GM12892 (cell line): Measurements from ENCODE around the gene COG5.

ENCODE experiments used
- DNase-seq: peaks from one replicate; pipeline ENCODE4 v3.0.0; 2011; ENCODE audit not compliant: insufficient read length
- FAIRE-seq: peaks from 2 replicates; lab custom pipeline; 2011; peaks lifted over from hg19 to GRCh38; lab: Jason Lieb, UNC
- POLR2A ChIP-seq: IDR thresholded peaks from 2 replicates; pipeline ENCODE4 v1.6.1; 2011; ENCODE audit warnings: low read depth, low read length, control low read depth
- POLR2AphosphoS5 ChIP-seq: IDR thresholded peaks from 2 replicates; pipeline ENCODE4 v1.6.1; 2011; ENCODE audit warnings: low read depth, low read length, control low read depth
- TAF1 ChIP-seq: IDR thresholded peaks from 2 replicates; pipeline ENCODE4 v1.6.1; 2011; ENCODE audit warnings: low read depth, mild to moderate bottlenecking, control low read depth, low read length, borderline replicate concordance

COG5 gene

DNA sequence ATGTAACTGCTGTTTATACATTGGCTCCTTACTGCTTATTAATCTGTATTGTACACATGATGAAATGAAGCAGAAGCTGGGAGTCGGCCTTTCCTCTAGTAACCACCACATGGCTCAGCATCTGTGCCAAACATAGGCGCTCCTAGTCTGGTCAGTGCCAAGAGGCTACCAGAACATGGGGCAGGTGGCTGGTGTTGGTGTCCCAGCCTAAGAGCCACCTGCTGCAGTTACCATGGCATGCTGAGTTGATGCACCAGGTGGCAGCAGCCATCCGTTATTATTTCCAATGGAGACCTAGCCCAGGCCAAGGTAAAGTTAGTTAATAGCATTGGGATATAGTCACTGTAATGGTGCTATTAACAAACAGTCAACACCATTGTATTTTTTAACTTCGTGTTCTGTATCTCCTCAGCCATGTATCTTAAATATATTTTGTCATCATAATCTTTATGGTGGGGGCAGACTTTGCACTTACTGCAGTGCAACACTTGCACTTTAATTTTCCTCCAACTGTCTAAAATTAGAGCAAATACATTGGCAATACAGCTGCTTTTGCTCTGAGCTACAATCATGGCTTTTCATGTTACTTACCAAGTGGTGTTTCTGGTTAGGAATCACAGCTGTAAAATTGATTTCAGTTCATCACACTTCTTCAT, 361.8 kb downstream of the COG5 start:
- FAIRE-seq (peak; percentile 21), DNase-seq (peak; percentile 5)
- TF ChIP-seq POLR2A = no peak
- TF ChIP-seq POLR2AphosphoS5 = no peak
- no peak for TF ChIP-seq TAF1

DNA sequence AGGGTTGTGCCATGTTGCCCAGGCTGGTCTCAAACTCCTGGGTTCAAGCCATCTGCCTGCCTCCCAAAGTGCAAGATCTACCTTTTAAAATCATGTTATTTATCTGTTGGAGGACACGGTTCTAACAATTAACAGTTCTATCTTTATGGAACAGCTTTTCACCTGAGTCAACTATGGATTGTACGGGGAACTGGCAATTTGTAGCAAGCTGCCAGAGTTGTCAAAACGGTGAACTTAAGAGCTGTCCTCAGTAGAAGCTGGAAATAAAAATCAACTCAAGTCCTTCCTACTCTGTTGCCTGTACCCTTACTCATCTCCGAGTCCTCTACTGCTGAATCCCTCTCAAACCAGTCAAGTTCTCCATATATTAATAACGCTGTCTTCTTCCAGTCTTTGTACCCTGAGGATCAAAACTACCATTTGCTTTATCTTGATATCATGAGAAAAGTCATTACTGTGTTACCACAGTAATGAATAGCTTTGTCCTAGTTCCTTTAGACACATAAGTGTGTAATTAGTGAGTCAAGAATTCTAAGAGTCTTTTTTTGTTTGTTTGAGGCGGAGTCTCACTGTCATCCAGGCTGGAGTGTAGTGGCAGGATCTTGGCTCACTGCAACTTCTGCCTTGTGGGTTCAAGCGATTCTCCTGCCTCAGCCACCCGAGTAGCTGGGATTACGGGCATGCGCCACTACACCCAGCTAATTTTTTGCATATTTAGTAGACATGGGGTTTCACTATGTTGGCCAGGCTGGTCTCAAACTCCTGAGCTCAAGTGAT, 366.7 kb downstream of the COG5 start:
- no peak for TF ChIP-seq TAF1
- TF ChIP-seq POLR2A = no peak
- TF ChIP-seq POLR2AphosphoS5 = no peak
- DNase-seq (no peak), FAIRE-seq (no peak)

DNA sequence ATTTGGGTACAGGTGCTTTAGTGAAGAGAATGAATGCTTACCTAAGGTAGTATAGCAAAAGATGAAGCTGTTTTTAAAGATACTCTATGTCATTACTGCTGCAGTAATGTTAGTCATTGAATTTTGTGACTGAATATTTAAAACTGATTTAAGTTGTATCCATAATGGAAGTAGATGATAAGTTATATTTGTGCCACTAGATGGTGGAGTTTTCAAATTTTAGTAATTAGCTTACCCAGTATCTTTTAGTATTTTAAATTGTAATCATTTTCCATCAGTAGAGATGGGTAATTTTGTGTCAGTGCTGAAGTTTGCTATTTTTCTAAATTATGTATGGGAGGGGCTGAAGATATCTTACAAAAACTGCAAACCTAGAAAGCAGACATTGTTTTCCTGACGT, 369.7 kb downstream of the COG5 start:
- DNase-seq (no peak), FAIRE-seq (no peak)
- TF ChIP-seq POLR2AphosphoS5 (no peak), TAF1 (no peak), POLR2A (no peak)

DNA sequence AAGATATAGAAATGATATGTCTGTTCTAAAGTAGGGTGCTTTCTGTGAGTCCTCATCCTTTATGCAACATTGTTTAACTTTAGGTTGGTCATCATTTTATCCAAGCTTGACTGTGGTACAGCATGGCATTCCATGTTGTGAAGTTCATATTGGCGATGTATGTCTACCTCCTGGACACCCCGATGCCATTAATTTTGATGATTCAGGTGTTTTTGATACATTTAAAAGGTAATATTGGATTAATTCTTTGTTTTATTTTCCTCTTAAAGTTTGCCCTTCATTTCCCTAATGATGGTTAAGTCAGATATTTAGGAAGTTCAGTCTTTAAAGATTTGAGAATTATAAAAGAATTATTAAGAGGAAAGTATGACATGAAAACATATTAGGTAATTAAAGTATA, 373.6 kb downstream of the COG5 start:
- no peak for FAIRE-seq
- no peak for TF ChIP-seq TAF1
- TF ChIP-seq POLR2A = no peak
- TF ChIP-seq POLR2AphosphoS5 = no peak

DNA sequence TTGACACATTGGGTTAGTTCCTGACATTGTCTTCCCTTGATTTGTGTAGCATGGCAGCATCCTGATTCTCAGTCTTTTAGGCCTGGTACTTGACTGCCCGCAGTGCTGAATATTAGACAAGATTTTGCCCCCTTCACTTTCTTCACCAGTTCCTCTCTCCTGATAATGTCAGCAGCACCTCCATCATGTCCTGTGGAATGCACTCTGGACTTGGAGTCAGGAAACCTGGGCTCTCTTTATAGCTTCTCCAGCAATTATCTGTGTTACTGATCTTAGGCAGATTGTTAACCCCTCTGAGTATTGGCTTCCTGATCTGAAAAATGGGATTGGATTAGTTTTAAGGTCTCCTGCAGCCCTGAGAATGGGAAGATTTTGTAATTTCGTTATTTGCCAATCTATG, 375.9 kb downstream of the COG5 start:
- no peak for TF ChIP-seq TAF1
- no peak for TF ChIP-seq POLR2AphosphoS5
- TF ChIP-seq POLR2A = no peak
- FAIRE-seq (no peak), DNase-seq (no peak)

More for the DNA sequence above, 373.6 kb downstream of the COG5 start:
- DNase-seq = no peak

DNA sequence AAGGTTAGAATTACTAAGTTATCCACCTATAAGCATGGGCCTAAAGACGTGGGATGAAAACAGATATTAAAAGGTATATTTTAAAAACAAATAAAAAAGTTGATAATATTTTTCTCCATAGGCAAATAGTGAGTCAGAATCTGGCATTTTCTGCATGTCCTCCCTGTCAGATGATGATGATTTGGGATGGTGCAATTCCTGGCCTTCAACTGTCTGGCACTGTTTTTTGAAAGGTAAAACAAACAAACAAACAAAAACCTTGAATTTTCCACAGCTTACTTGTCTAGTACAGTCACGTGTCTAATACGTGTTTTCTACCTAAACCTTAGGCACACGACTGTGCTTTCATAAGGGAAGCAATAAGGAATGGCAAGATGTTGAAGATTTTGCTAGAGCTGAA, 377.5 kb downstream of the COG5 start:
- DNase-seq (no peak), FAIRE-seq (no peak)
- TF ChIP-seq TAF1 (no peak), POLR2A (no peak)

DNA sequence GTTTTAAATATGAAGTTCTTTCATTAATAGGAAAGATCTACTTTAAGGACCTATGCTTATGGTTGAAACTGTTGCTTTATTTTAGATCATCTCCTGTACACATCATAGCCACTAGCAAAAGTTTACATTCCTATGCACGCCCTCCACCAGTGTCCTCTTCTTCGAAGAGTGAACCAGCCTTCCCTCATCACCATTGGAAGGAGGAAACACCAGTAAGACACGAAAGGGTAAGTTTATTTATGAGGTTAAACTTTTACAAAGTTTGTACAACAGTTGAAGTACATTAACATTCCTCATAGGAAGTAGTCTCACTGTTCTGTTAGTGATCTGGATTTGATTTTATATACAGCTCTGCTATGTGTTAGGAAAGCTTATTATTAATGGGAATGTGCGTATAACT, 378.0 kb downstream of the COG5 start:
- no peak for FAIRE-seq
- DNase-seq = no peak
- TF ChIP-seq POLR2A (no peak), POLR2AphosphoS5 (no peak), TAF1 (no peak)

DNA sequence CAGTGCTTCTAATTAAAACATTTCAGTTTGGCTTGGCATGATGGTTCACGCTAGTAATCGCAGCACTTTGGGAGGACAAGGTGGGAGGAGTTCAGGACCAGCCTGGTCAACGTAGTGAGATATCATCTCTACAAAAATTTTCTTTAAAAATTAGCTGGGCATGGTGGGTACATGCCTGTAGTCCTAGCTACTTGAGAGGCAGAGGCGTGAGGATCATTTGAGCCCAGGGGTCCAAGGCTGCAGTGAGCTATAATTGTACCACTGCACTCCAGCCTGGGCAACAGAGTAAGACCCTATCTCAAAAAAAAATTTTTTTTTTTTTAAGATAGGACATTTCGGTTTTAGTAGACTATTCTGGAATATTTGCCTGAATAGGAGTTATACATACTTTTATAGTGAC, 382.5 kb downstream of the COG5 start:
- FAIRE-seq (no peak), DNase-seq (no peak)
- no peak for TF ChIP-seq TAF1
- no peak for TF ChIP-seq POLR2A

DNA sequence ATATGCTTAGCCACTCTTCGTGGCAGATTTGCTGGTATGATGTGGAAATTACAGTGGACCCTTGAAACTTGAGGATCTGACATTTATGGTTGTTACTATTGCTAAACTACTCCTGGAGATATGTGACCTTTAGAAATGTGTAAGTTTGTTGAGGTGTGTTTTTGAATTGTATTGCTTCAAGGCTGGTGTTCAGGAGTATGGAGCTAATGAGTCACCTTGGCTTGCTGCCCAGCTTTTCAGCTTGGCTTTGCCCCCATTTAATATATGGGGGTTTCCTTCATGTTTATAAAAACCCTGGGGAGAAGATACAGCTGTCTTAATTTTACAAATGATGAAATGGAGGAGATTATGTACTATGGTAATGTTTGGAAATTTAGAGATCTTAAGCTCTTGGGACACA, 383.3 kb downstream of the COG5 start:
- no peak for DNase-seq
- peak; percentile 9 for FAIRE-seq
- TF ChIP-seq POLR2A = no peak
- no peak for TF ChIP-seq POLR2AphosphoS5
- TF ChIP-seq TAF1 = no peak

DNA sequence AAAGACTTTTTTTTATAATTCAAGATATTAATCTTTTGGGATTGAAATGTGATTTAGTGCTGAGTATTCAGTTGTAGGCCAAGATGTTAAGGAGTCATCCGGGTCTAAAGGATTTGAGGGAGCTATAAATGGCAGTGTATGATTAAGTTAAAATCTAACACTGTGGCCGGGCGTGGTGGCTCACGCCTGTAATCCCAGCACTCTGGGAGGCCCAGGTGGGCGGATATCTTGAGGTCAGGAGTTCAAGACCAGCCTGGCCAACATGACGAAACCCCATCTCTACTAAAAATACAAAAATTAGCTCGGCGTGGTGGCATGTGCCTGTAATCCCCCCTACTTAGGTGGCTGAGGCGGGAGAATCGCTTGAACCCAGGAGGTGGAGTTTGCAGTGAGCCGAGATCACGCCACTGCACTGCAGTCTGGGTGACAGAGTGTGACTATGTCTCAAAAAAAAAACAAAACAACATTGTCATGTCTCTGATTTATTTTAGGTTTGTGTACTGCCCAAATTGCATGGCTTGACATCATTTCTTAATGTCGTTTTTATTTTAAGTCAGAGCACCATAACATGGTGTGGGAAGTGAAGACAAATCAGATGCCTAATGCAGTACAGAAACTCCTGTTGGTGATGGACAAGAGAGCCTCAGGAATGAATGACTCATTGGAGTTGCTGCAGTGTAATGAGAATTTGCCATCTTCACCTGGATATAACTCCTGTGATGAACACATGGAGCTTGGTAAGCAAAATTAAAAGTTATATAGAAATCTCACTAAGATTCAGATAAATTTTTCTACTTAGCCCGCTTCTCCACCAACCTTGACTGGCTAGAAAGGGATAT, 384.2 kb downstream of the COG5 start:
- DNase-seq = no peak
- no peak for TF ChIP-seq POLR2A
- TF ChIP-seq POLR2AphosphoS5 = no peak
- TF ChIP-seq TAF1 = no peak
- no peak for FAIRE-seq

DNA sequence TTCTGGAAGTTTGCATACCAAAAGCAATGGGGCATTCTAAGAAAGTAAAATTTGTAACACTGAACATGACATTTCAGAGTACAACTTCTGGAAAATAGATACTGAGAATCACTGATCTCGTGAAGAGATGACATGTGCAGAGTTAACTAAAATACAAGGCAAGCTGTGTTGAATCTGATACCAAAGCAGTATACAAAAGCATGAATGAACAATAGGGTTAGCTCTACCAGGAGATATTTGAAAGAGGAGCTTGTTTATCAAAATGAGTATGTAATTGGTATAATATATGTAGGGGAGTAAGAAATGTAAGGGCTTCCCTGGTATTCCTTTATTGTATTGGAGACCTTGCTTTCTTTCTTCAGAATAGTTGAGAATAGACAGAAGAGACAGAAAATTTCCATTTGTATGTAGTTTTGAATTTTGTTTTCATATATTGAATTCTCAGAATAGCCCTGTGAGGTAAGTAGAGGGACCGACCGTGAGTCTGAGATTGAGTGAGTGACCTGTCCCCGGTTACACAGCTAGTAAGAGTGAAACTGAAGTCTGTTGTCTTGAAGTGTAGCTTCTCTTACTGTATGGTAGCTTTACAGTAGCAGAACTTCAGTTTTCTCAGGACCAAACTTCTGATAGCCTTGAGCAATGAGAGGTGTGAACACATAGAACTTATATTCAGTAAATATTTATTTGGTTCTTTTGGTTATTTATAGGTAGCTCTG, 389.9 kb downstream of the COG5 start:
- TF ChIP-seq POLR2A (no peak), TAF1 (no peak), POLR2AphosphoS5 (no peak)
- DNase-seq (peak; percentile 16), FAIRE-seq (peak; percentile 42)
